ENCODE measurements around the gene NRG3.

GRCh38 chr10:82192665-82193064, 317.7 kb downstream of the NRG3 start:
- TF ChIP-seq POLR2A (IDR thresholded peaks at IDR 0.05): no peak
- TF ChIP-seq, protein P1, sequence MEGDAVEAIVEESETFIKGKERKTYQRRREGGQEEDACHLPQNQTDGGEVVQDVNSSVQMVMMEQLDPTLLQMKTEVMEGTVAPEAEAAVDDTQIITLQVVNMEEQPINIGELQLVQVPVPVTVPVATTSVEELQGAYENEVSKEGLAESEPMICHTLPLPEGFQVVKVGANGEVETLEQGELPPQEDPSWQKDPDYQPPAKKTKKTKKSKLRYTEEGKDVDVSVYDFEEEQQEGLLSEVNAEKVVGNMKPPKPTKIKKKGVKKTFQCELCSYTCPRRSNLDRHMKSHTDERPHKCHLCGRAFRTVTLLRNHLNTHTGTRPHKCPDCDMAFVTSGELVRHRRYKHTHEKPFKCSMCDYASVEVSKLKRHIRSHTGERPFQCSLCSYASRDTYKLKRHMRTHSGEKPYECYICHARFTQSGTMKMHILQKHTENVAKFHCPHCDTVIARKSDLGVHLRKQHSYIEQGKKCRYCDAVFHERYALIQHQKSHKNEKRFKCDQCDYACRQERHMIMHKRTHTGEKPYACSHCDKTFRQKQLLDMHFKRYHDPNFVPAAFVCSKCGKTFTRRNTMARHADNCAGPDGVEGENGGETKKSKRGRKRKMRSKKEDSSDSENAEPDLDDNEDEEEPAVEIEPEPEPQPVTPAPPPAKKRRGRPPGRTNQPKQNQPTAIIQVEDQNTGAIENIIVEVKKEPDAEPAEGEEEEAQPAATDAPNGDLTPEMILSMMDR (IDR thresholded peaks at IDR 0.05): no peak

Data from tibial nerve (tissue), 3 donors.